ENCODE measurements around the gene PARD3.

PARD3 gene

GRCh38 chr10:34520510-34520909 lies 294.6 kb downstream of the PARD3 start:
- Histone ChIP-seq H3K4me1 (no peaks in the 10 kb centered on the region), H3K36me3 (no peaks in the 10 kb centered on the region), H3K9me3 (no peaks in the 10 kb centered on the region), H3K27me3 (no peaks in the 10 kb centered on the region), H3K4me3 (no peak overlapping the region), H3K27ac (no peak overlapping the region)
- DNase-seq: no peak
- TF ChIP-seq CTCF (IDR thresholded peaks at IDR 0.05): no peak
- intact Hi-C loops (cut with DNase I; ENCODE audit: low total_unique reads): no loop called here

GRCh38 chr10:34520084-34520483 lies 295.0 kb downstream of the PARD3 start:
- Histone ChIP-seq H3K4me1 (no peaks in the 10 kb centered on the region), H3K36me3 (no peaks in the 10 kb centered on the region), H3K27me3 (no peaks in the 10 kb centered on the region), H3K9me3 (no peaks in the 10 kb centered on the region), H3K4me3 (no peak overlapping the region), H3K27ac (no peak overlapping the region)
- no peak for TF ChIP-seq CTCF (IDR thresholded peaks at IDR 0.05)
- no peak for DNase-seq
- intact Hi-C loops (cut with DNase I; ENCODE audit: low total_unique reads): no loop called here

GRCh38 chr10:34514290-34514689 lies 300.8 kb downstream of the PARD3 start:
- no peak for DNase-seq
- H3K4me1 ChIP-seq: no peaks in the 10 kb centered on the region
- no peak for TF ChIP-seq CTCF (IDR thresholded peaks at IDR 0.05)
- no peaks in the 10 kb centered on the region for H3K9me3 ChIP-seq
- H3K4me3 ChIP-seq: no peak overlapping the region
- no peaks in the 10 kb centered on the region for H3K36me3 ChIP-seq
- intact Hi-C loops (cut with DNase I; ENCODE audit: low total_unique reads): no loop called here
- H3K27me3 ChIP-seq: no peaks in the 10 kb centered on the region
- H3K27ac ChIP-seq: no peak overlapping the region

GRCh38 chr10:34513636-34514035 lies 301.5 kb downstream of the PARD3 start:
- H3K4me1 ChIP-seq: no peaks in the 10 kb centered on the region
- no peak overlapping the region for H3K4me3 ChIP-seq
- H3K36me3 ChIP-seq: no peaks in the 10 kb centered on the region
- no peaks in the 10 kb centered on the region for H3K27me3 ChIP-seq
- DNase-seq: no peak
- TF ChIP-seq CTCF (IDR thresholded peaks at IDR 0.05): no peak
- intact Hi-C loops (cut with DNase I; ENCODE audit: low total_unique reads): no loop called here
- H3K9me3 ChIP-seq: no peaks in the 10 kb centered on the region
- H3K27ac ChIP-seq: no peak overlapping the region

- Histone ChIP-seq H3K9me3 (no peaks in the 10 kb centered on the region), H3K4me3 (no peak overlapping the region), H3K27ac (no peak overlapping the region), H3K4me1 (no peaks in the 10 kb centered on the region), H3K36me3 (no peaks in the 10 kb centered on the region), H3K27me3 (no peaks in the 10 kb centered on the region)
- no peak for TF ChIP-seq CTCF (IDR thresholded peaks at IDR 0.05)
- intact Hi-C loops (cut with DNase I; ENCODE audit: low total_unique reads): no loop called here
- no peak for DNase-seq
These were observed 307.9 kb downstream of the PARD3 start for GRCh38 chr10:34507217-34507616.

- no peaks in the 10 kb centered on the region for H3K27me3 ChIP-seq
- H3K9me3 ChIP-seq: no peaks in the 10 kb centered on the region
- H3K4me1 ChIP-seq: no peaks in the 10 kb centered on the region
- no peak overlapping the region for H3K27ac ChIP-seq
- TF ChIP-seq CTCF (IDR thresholded peaks at IDR 0.05): no peak
- no peak for DNase-seq
- intact Hi-C loops (cut with DNase I; ENCODE audit: low total_unique reads): no loop called here
- H3K4me3 ChIP-seq: no peak overlapping the region
- H3K36me3 ChIP-seq: no peaks in the 10 kb centered on the region
These were observed 308.3 kb downstream of the PARD3 start for GRCh38 chr10:34506786-34507185.
